ENCODE data around the gene FAM110A.
"Not testable (repeated sequence)": the region's sequence is repeated elsewhere in the genome, so short reads cannot be mapped to it uniquely, and the experiment has no call there.

The FAM110A gene

DNA sequence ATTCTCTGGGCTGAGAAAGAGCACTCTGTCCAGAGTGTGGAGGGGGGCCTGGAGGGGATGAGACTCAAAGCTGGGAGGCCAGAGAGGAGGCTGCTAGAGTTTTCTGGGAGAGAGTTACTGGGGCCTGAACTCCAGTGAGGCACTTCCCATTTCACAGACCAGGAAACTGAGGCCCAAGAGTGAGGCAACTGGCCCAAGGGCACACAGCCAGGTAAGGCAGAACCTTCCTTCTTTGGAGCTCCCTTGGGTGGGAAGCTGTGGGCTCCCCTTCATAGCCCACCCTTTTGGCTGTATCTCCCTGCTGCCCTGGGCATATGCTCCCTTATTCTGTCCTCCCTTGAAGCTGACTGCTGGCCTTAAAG lies 48.2 kb downstream of the FAM110A start:
- no peak overlapping the region for H3K9ac ChIP-seq (ENCODE audit: low read depth, low read length)
- no peak overlapping the region for H3K4me3 ChIP-seq (ENCODE audit: low read depth, low read length)
- no peaks in the 10 kb centered on the region for H3K36me3 ChIP-seq (ENCODE audit: control insufficient read depth, insufficient read depth, low read length)

DNA sequence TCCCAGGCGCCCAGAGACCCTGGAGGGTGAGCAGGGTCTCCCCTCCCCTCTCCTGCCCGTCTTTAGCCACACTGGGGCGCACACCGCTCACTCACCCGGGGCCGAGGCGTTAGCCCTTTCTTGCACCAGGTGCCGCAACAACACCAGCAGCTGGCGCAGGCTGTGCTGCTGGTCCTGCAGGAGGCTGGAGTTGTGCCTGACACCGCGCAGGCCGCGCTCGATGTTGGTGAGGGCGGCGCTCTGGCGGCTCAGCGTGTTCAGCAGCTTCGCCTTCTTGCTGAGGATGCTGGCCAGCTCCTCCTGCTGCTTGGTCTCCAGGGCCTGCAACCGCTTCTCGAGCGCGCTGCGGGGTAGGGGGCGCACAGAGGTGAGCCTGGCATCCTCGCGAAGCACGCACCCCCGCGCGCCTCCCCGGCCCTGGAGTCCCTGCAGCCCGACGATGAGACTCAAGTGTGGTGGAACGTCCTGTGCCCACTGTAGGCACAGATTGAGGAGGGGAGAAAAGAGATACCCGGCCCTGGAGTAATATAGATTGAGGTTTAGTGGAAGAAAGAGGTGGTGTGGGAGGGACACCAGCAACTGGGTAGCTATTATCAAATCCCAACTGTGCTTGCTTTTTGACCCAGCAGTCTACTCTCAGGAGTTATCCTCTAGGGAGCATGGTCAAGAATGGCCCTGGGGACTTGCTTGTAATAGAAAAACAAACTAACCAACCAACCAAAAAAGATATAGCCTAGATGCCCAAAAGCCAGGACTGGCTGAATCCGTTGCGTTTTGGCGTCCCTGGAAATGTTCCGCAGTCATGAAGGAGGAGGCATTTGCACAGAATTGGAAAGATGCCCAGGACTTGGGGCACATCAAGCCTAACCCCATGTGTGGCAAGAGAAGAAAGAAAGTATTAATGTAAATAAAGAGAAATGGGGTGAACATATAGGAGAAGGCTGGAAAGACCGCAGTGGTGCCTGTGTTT lies 51.8 kb downstream of the FAM110A start:
- H3K4me1 ChIP-seq (ENCODE audit: control insufficient read depth, insufficient read depth, low read length), result no peaks in the 10 kb centered on the region
- H3K9ac ChIP-seq (ENCODE audit: low read depth, low read length), result no peak overlapping the region
- H3K36me3 ChIP-seq (ENCODE audit: control insufficient read depth, insufficient read depth, low read length), result no peaks in the 10 kb centered on the region
- no peaks in the 10 kb centered on the region for H3K9me3 ChIP-seq (ENCODE audit: control insufficient read depth, insufficient read depth, low read length)
- peaks cover 13% of the 10 kb centered on the region for H3K27me3 ChIP-seq (ENCODE audit: control insufficient read depth, insufficient read depth, low read length)
- H3K4me3 ChIP-seq (ENCODE audit: low read depth, low read length), result peak overlapping the region; percentile 10

More for the DNA sequence above, 48.2 kb downstream of the FAM110A start:
- Histone ChIP-seq H3K4me1 (ENCODE audit: control insufficient read depth, insufficient read depth, low read length) (no peaks in the 10 kb centered on the region), H3K9me3 (ENCODE audit: control insufficient read depth, insufficient read depth, low read length) (no peaks in the 10 kb centered on the region), H3K27me3 (ENCODE audit: control insufficient read depth, insufficient read depth, low read length) (peaks cover 15% of the 10 kb centered on the region)

DNA sequence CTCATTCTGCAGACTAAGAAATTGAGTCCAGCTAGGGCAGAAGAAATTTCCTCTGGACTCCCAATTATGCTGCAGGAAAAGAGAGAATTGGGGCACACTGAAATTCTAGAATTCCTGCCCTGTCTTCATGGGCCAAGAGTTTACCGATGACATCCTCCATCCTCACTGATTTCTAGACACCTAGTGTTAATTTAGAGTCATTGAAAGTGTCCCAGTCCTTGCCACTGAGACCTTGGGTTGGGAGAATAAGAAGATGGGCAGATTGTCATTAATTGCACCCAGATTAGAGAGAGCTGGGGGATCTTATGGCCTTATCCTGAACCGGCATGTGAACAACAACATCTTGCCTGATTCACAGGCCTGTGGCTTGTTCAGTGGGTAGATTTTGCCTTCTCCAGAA lies 53.6 kb downstream of the FAM110A start:
- Histone ChIP-seq H3K4me1 (ENCODE audit: control insufficient read depth, insufficient read depth, low read length) (no peaks in the 10 kb centered on the region), H3K27me3 (ENCODE audit: control insufficient read depth, insufficient read depth, low read length) (peaks cover 13% of the 10 kb centered on the region), H3K36me3 (ENCODE audit: control insufficient read depth, insufficient read depth, low read length) (no peaks in the 10 kb centered on the region), H3K4me3 (ENCODE audit: low read depth, low read length) (no peak overlapping the region), H3K9me3 (ENCODE audit: control insufficient read depth, insufficient read depth, low read length) (no peaks in the 10 kb centered on the region), H3K9ac (ENCODE audit: low read depth, low read length) (no peak overlapping the region)

DNA sequence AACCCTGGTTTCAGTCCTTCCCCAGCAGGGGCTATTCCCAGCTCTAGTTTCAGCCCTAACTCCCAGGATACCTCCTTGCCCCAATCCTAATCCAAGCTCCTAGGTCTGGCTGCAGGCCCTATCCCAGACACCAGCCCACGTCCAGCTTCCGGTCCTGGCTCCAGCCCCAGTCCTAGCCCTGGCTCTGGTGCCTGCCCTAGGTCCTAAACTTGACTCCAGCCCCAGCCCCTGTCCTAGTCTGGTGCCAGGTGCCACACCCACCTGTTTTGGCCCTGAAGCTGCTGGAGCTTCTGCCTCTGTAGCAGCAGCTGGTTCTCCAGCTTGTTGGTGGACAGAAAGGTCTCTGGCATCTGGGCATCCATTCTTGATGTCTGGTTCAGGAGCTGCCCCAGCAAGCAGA lies 54.5 kb downstream of the FAM110A start:
- H3K4me3 ChIP-seq (ENCODE audit: low read depth, low read length), result no peak overlapping the region
- H3K9me3 ChIP-seq (ENCODE audit: control insufficient read depth, insufficient read depth, low read length), result no peaks in the 10 kb centered on the region
- no peak overlapping the region for H3K9ac ChIP-seq (ENCODE audit: low read depth, low read length)
- H3K27me3 ChIP-seq (ENCODE audit: control insufficient read depth, insufficient read depth, low read length), result peaks cover 13% of the 10 kb centered on the region
- H3K36me3 ChIP-seq (ENCODE audit: control insufficient read depth, insufficient read depth, low read length), result no peaks in the 10 kb centered on the region
- no peaks in the 10 kb centered on the region for H3K4me1 ChIP-seq (ENCODE audit: control insufficient read depth, insufficient read depth, low read length)

DNA sequence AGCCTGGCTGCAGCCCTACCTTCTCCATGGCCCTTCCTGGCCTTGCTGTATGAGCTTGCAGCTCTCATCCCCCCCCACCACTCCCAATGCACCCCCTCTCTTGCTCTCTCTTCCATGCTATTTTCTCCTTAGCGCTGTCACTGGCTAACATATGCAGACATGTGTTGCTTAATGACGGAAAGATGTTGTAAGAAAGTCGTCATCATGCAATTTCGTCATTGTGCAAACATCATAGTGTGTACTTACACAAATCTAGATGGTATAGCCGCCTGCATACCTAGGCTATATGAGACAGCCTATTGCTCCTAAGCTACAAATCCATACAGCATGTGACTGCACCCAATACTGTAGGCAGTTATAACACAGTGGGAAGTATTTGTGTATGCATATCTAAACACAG lies 55.6 kb downstream of the FAM110A start:
- Histone ChIP-seq H3K27me3 (ENCODE audit: control insufficient read depth, insufficient read depth, low read length) (peaks cover 13% of the 10 kb centered on the region), H3K36me3 (ENCODE audit: control insufficient read depth, insufficient read depth, low read length) (no peaks in the 10 kb centered on the region), H3K4me3 (ENCODE audit: low read depth, low read length) (no peak overlapping the region), H3K9me3 (ENCODE audit: control insufficient read depth, insufficient read depth, low read length) (no peaks in the 10 kb centered on the region), H3K9ac (ENCODE audit: low read depth, low read length) (no peak overlapping the region), H3K4me1 (ENCODE audit: control insufficient read depth, insufficient read depth, low read length) (no peaks in the 10 kb centered on the region)

DNA sequence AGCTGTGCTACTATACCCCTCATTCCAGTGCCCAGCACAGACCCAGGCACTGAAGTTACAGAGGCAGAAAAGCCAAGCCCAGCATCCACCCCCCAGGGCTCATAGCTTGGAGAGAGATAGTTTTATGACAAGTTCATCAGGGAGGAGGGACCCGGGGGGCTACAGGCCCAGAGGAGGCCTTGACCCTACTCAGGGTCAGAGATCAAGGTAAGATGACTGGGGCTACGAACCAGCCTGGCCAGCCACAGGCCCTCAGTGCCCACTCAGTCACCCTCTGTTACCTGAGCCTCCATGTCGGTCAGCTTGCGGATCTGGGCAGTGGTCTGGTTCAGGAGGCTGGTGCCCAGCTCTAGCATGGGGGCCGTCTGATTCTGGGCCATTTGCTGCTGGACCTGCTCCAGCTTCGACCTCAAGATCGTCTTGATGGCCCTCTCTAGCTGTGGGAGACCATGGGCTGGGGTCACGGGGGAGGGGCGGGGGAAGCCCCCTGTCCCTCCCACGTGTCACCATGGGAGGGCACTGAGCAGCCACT lies 56.5 kb downstream of the FAM110A start:
- H3K9me3 ChIP-seq (ENCODE audit: control insufficient read depth, insufficient read depth, low read length), result no peaks in the 10 kb centered on the region
- no peak overlapping the region for H3K4me3 ChIP-seq (ENCODE audit: low read depth, low read length)
- H3K9ac ChIP-seq (ENCODE audit: low read depth, low read length), result no peak overlapping the region
- H3K27me3 ChIP-seq (ENCODE audit: control insufficient read depth, insufficient read depth, low read length), result peaks cover 13% of the 10 kb centered on the region
- H3K4me1 ChIP-seq (ENCODE audit: control insufficient read depth, insufficient read depth, low read length), result no peaks in the 10 kb centered on the region
- no peaks in the 10 kb centered on the region for H3K36me3 ChIP-seq (ENCODE audit: control insufficient read depth, insufficient read depth, low read length)

DNA sequence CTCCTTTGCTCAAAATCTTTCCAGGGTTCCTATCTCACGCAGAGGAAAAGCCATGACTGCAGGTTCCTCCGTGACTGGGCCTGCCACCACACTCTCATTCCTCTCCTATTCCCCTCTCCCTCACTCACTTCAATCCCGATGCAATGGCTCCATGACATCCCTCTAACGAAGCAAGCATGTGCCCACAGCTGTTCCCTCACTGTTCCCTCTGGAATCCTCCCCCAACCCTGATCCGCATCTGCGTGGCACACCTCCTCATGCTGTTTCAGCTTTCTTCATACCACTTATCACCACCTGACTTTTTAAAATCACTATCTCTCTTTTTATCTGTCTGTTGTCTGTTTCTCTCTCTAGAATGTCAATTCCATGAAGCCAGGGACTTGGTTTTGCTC lies 57.1 kb downstream of the FAM110A start:
- H3K36me3 ChIP-seq (ENCODE audit: control insufficient read depth, insufficient read depth, low read length), result no peaks in the 10 kb centered on the region
- H3K9me3 ChIP-seq (ENCODE audit: control insufficient read depth, insufficient read depth, low read length), result no peaks in the 10 kb centered on the region
- no peak overlapping the region for H3K4me3 ChIP-seq (ENCODE audit: low read depth, low read length)
- H3K4me1 ChIP-seq (ENCODE audit: control insufficient read depth, insufficient read depth, low read length), result no peaks in the 10 kb centered on the region
- peaks cover 8% of the 10 kb centered on the region for H3K27me3 ChIP-seq (ENCODE audit: control insufficient read depth, insufficient read depth, low read length)
- no peak overlapping the region for H3K9ac ChIP-seq (ENCODE audit: low read depth, low read length)

DNA sequence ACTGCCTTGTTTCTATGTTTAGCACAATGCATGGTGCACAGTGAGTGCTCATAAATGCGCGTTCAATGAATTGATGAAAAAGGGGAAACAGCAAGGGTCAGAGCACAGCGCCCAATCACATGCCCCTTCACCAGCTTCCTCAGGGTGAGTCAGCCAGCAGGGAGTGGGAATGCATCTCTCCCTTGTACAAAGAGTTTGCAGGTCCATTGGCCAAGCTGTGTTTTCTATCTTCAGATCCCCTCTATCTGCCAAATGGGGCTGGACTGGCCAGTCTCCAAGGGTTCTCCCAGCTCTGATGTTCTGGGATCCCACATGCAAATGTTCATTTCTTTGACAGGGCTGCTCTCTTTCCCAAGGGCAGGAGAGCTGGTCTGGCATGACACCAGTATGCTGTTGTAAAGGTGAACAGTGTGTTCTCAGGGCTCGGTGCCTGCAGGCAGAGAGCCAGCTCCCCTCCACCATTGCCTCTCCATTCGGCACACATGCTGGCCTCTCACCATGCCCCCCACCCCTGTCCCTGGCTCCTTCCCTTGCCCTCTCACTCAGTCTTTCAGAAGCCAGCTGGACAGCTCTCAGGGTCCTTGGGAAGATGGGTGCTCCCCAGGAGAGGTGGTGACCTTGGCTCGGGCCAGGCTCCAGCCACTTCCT lies 57.7 kb downstream of the FAM110A start:
- H3K9me3 ChIP-seq (ENCODE audit: control insufficient read depth, insufficient read depth, low read length), result no peaks in the 10 kb centered on the region
- no peak overlapping the region for H3K4me3 ChIP-seq (ENCODE audit: low read depth, low read length)
- H3K27me3 ChIP-seq (ENCODE audit: control insufficient read depth, insufficient read depth, low read length), result peaks cover 4% of the 10 kb centered on the region
- no peaks in the 10 kb centered on the region for H3K4me1 ChIP-seq (ENCODE audit: control insufficient read depth, insufficient read depth, low read length)
- H3K36me3 ChIP-seq (ENCODE audit: control insufficient read depth, insufficient read depth, low read length), result no peaks in the 10 kb centered on the region
- no peak overlapping the region for H3K9ac ChIP-seq (ENCODE audit: low read depth, low read length)

DNA sequence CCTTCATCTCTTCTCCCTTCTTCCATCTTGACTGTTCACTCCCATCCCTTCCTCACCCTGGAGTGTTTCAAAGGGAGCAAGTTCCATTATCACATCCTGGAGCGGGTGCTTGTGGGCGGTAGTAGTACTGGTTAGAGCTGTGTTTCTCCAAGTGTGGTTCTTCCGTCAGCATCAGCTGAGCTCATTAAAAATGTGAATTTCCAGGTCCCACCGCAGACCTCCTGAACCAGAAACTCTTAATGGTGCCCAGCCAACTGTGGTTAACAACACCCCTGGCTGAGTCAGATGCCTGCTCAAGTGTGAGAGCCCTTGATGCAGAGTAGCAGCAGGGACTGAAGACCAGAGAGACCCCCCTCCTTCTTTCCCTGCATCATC lies 58.2 kb downstream of the FAM110A start:
- Histone ChIP-seq H3K4me3 (ENCODE audit: low read depth, low read length) (no peak overlapping the region), H3K4me1 (ENCODE audit: control insufficient read depth, insufficient read depth, low read length) (no peaks in the 10 kb centered on the region), H3K27me3 (ENCODE audit: control insufficient read depth, insufficient read depth, low read length) (no peaks in the 10 kb centered on the region)

DNA sequence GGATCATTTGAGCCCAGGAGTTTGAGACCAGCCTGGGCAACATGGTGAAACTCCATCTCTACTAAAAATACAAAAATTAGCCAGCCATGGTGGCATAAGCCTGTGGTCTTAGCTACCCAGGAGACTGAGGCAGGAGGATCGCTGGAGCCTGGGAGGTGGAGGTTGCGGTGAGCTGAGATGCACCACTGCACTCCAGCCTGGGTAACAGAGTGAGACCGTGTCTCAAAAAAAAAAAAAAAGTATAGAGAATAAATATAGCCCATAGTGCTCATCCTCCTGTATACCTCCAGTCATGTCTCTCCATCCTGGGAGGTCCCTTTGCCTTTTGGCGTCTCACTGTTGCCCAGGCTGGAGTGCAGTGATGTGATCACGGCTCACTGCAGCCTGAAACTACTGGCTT lies 58.9 kb downstream of the FAM110A start:
- H3K4me1 ChIP-seq (ENCODE audit: control insufficient read depth, insufficient read depth, low read length); H3K4me3 ChIP-seq (ENCODE audit: low read depth, low read length); H3K27me3 ChIP-seq (ENCODE audit: control insufficient read depth, insufficient read depth, low read length); H3K9ac ChIP-seq (ENCODE audit: low read depth, low read length); H3K36me3 ChIP-seq (ENCODE audit: control insufficient read depth, insufficient read depth, low read length); H3K9me3 ChIP-seq (ENCODE audit: control insufficient read depth, insufficient read depth, low read length): not testable (repeated sequence)

More for the DNA sequence above, 58.2 kb downstream of the FAM110A start:
- Histone ChIP-seq H3K9me3 (ENCODE audit: control insufficient read depth, insufficient read depth, low read length) (no peaks in the 10 kb centered on the region), H3K9ac (ENCODE audit: low read depth, low read length) (no peak overlapping the region), H3K36me3 (ENCODE audit: control insufficient read depth, insufficient read depth, low read length) (no peaks in the 10 kb centered on the region)

All from iPS-15b (cell line).